Measurements from ENCODE around the gene PIK3AP1.
"Not testable (repeated sequence)": the region's sequence is repeated elsewhere in the genome, so short reads cannot be mapped to it uniquely, and the experiment has no call there.

PIK3AP1 gene

DNA sequence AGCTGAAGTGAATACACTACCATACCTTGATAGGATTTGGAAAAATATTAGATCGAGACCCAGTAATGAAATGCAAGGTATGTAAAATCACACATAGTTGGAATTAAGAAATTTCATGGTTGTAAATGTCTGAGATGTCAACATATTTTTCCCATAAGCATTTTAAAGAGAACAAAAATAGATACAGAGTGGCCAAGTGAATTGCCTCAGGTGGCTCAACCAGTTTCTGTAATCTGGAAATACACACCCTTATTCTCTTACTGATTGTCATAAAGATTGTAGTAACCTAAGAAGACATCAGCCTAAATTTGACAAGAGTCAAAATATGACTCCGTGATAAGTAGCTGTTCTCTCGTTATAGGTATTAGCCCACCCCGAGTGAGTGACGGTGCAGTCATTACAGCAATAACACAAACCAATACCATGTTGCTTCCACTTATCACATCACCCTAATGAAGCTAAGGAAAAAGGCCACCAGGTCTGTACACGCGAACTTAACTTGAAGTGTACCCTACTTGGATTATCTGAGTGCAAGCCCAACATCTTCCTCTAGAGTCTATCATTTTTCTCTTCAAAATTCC, 23.4 kb downstream of the PIK3AP1 start:
- no peak for DNase-seq (ENCODE audit: low read depth in 2 of 2)

- DNase-seq (ENCODE audit: low read depth in 2 of 2) = no peak
Measured at GRCh38 chr10:96695975-96696634, 24.2 kb downstream of the PIK3AP1 start.

- no peak for DNase-seq (ENCODE audit: low read depth in 2 of 2)
Measured at GRCh38 chr10:96695366-96695765, 24.9 kb downstream of the PIK3AP1 start.

DNA sequence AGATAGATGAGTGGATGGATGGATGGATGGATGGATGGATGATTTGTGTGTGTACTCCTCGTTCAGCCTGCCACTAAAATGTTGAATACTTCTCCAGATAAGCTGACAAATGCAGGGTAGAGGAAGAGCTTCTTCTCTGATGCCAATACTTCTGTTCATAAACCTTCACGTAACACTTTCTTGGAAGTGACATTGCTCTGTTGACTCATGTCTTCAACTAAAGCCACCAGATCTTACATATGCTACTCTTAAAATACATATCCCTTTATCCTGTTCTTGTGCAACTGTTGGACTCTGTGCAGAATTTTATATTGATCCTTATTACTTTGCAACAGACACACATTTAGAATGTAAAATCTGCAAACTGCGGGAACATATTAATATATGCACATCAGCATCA, 26.9 kb downstream of the PIK3AP1 start:
- DNase-seq (ENCODE audit: low read depth in 2 of 2) = no peak

DNA sequence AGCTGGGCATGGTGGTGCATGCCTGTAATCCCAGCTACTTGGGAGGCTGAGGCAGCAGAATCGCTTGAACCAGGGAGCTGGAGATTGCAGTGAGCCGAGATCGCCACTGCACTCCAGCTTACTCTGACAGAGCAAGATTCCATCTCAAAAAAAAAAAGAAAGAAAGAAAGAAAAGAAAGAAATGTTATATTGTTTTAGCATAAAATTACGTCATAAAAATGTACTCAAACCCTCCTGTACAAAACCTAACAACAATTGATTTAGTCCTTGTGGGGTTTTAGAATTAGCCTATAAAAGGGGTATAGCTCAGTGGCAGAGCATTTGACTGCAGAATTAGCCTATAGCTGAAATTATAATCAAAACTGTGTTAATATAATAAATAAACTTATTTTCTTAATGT, 27.9 kb downstream of the PIK3AP1 start:
- DNase-seq (ENCODE audit: low read depth in 2 of 2) = no peak

- DNase-seq (ENCODE audit: low read depth in 2 of 2) = no peak
Measured at GRCh38 chr10:96691761-96692160, 28.6 kb downstream of the PIK3AP1 start.

- no peak for DNase-seq (ENCODE audit: low read depth in 2 of 2)
Measured at GRCh38 chr10:96690755-96691730, 29.3 kb downstream of the PIK3AP1 start.

DNA sequence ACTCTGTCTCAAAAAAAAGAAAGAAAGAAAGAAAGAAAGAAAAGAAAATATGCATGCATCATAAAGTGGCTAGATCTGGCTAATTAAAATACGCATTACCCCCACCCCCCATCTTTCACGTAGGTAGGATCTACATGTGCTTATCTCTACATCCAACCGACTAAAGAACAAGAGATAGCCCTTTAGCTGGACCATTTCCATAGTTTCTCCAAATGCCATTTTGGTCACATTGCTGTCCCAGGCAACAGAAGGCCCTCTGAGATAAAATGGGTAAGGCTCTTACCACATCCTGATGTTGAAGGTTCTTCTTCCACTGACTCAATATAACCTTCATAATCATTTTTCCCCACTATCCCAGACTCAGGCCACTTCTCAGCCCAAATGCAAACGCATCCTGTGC, 31.5 kb downstream of the PIK3AP1 start:
- DNase-seq (ENCODE audit: low read depth in 2 of 2) = no peak

GRCh38 chr10:96687317-96688012, 32.8 kb downstream of the PIK3AP1 start:
- no peak for DNase-seq (ENCODE audit: low read depth in 2 of 2)

GRCh38 chr10:96686514-96686913, 33.8 kb downstream of the PIK3AP1 start:
- DNase-seq (ENCODE audit: low read depth in 2 of 2) = no peak

DNA sequence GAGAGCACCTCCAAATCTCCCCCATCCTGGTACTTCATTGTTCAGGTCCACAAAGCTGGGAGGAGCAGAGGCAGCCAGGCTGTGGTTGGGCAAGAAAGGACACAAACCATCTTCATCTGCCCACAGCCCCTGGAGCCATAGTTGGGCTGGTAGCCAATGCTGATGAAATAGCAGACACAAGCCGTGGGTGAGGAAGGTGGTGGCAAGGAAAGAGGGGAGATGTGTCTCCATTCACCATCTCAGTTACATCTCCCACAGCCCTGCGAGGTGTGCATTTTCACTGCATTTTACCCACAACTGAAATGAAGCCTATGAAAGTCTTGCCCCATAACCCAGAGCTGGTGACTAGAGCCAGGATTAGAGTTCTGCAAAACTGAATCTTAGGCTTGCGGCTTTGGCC, 35.0 kb downstream of the PIK3AP1 start:
- no peak for DNase-seq (ENCODE audit: low read depth in 2 of 2)

GRCh38 chr10:96684826-96685225, 35.5 kb downstream of the PIK3AP1 start:
- DNase-seq (ENCODE audit: low read depth in 2 of 2) = no peak

DNA sequence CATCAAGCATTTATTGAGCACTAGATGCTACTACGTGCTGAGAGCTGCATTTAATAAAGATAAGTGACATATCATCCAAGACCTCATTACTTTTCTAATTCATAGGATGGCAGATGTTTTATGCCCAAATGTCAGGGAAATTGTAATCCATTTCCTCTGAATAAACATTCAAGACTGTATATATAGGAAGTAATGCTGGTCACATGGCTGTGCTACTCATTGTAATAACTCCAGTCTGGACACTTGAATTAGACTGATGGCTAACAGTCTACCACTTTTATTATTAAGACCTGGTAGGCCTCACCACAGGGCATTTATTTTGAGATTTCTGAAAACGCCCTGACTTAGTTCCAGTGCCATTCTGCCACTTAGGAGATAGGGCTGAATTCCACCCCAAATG, 36.6 kb downstream of the PIK3AP1 start:
- DNase-seq (ENCODE audit: low read depth in 2 of 2) = no peak

DNA sequence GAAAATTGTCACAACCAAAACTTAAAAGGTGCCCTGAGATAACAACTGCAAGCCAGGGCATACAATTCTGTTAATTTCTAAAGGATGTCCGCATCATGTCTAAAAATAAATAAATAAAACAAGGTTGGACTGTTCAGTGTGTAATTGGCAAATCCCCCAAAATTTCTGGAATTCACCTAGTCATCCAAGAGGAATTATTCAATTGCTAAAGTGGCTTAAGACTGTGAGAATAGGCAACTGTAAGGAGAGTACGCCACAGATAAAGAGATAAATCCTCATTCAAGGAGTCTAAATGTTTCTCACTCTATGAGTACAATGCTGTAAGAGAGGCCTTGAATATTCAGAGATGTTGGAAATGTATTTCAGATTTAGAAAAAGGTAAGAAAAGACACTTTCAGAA, 37.2 kb downstream of the PIK3AP1 start:
- no peak for DNase-seq (ENCODE audit: low read depth in 2 of 2)

DNA sequence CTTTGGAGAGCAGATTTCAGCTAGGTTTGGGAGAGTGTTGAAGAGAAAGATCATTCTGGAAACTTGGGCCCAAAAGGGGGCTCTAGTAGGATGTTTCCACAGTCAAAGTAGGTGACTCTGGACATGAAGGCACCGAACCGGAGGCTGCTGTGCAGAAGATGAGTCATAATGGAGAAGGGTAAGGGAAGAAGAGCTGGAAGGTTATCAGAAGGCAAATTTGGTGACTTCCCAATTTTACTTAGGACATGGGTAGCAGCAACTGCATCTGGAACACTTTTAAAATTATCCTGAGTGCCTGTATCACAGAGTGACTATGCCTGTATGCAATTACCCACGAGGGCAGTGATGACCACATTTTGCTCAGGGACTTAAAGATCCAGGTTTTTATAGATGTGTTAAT, 38.8 kb downstream of the PIK3AP1 start:
- DNase-seq (ENCODE audit: low read depth in 2 of 2) = no peak

GRCh38 chr10:96680463-96680862, 39.9 kb downstream of the PIK3AP1 start:
- not testable (repeated sequence) for DNase-seq (ENCODE audit: low read depth in 2 of 2)

- no peak for DNase-seq (ENCODE audit: low read depth in 2 of 2)
Measured at GRCh38 chr10:96678725-96679124, 41.6 kb downstream of the PIK3AP1 start.

DNA sequence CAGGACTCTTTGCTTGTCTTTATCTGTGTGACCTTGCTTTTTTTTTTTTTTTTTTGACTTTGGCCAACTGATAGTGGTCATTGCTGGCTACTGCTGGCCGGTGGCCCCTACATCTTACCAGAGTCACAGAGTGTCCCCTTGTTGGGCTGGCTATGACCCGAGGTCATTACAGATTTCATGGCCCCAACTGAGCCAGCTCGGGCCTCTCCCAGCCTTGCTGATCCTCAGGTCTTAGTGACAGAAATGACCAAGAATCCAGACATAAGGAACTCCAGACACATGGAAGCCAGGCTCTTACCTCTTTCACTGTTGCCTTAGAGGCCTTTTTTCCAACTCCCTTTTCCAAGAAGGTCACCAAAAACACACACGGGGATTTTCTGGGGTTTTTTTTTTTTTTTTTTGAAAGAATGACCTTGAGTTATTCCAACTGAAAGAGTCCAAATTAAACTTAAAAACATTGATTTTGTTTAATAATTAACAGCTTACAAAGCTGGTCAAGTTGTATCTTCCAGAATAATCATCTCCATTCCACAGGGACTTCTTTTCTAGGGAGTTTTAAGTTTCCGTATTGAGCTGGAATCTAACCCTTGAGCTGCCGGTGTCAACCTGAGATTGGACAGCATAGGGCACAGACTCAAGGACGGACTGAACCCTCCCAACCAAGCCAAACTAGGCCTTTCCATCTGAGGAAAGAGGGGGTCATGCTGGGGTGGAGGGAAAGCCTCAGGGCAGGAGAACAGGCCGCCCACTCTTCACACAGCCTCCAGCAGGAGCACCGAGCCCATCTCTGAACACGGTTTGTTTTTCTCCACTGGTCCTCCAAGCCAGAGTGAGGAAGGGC, 43.8 kb downstream of the PIK3AP1 start:
- no peak for DNase-seq (ENCODE audit: low read depth in 2 of 2)

- no peak for DNase-seq (ENCODE audit: low read depth in 2 of 2)
Measured at GRCh38 chr10:96675846-96676245, 44.5 kb downstream of the PIK3AP1 start.

DNA sequence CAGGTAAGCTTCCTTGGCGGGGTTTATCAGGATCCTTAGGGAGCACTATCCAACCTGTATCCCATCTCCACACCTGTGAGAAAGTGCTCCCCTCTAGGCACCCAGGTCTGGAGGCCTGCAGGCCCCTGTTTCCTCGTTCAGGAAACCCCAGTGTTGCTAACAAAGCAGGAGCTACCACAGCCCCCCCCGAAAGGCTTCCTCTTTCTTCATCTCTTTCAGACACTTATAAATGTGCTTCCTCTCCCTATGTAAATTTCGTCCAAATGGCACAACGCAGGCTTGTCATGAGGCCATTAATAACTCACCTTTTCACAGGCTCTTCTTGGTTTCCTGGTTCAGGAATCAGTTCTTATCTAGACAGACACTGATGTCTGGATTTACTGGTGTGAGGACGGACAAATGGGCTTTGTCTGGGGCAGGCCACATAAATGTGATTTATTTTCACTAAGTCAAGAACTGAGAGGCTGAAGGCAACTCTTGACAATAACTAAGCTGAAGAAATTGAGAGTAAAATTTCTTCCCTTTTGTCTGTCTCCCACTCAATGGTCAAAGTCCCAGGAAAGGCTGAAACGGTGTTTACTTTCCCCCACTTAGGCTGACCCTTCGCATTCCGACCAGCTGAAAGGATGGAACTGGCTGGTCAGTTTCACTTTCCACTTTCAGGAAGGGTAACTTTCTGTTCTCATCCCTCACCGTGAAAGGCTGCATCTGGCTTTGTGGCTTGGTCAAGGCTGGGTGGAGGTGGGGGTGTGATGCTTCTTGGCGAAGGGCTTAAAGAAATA, 46.8 kb downstream of the PIK3AP1 start:
- DNase-seq (ENCODE audit: low read depth in 2 of 2) = no peak

Measured in stimulated activated CD8-positive, alpha-beta memory T cell treated with anti-CD3 and anti-CD28 coated beads, Interleukin-15, amount 100 ng/mL, for 4 hours (primary cell).